Natural killer cell (primary cell): Measurements from ENCODE around the gene KIR3DL2. TPM values are rescaled to one million over a fixed set of nuclear protein-coding genes. Genes with fewer than 3 reads are reported as not detected.
"Not testable (repeated sequence)": the region's sequence is repeated elsewhere in the genome, so short reads cannot be mapped to it uniquely, and the experiment has no call there.

Source experiments
- ATAC-seq, 3 donors: fragments of 150-1000 bp in 2 of 3; fragments of 200-7000 bp in 1 of 3; cut with Tn5 transposase; 1 replicate in 1 of 3; 2 replicates in 2 of 3; pipeline ENCODE4 v1.10.0; 2021; ENCODE audit warnings: mild to moderate bottlenecking in 2 of 3, moderate library complexity in 2 of 3
- DNase-seq, 2 donors: peaks; one replicate each; pipeline versions ENCODE4 v3.0.0 to v3.0.0-alpha.2; 2013 to 2021; ENCODE audit warnings: mixed read lengths in 1 of 2
- H3K27ac ChIP-seq: one replicate; pipeline ENCODE4 v1.5.1; 2013; ENCODE audit warnings: mild to moderate bottlenecking, low read length
- H3K27me3 ChIP-seq: one replicate; pipeline ENCODE4 v1.6.1; 2013; ENCODE audit warnings: low read length; ENCODE audit not compliant: control insufficient read depth, insufficient read depth
- H3K36me3 ChIP-seq: one replicate; pipeline ENCODE4 v1.6.1; 2013; ENCODE audit warnings: low read length; ENCODE audit not compliant: control insufficient read depth, insufficient read depth
- H3K4me1 ChIP-seq: one replicate; pipeline ENCODE4 v1.6.1; 2013; ENCODE audit warnings: low read length; ENCODE audit not compliant: control insufficient read depth, insufficient read depth
- H3K4me3 ChIP-seq: one replicate; pipeline ENCODE4 v1.5.1; 2013; ENCODE audit warnings: low read length
- H3K9me3 ChIP-seq: one replicate; pipeline ENCODE4 v1.6.1; 2013; ENCODE audit warnings: low read length; ENCODE audit not compliant: control insufficient read depth, insufficient read depth
- H3K27ac Mint-ChIP-seq, 2 donors: one replicate each; pipeline ENCODE4 v1.8.0; 2022; ENCODE audit warnings: mild to moderate bottlenecking in 2 of 2, mixed read lengths in 2 of 2, moderate library complexity in 1 of 2
- H3K27me3 Mint-ChIP-seq, 2 donors: one replicate each; pipeline ENCODE4 v1.8.0; 2022; ENCODE audit warnings: low read depth in 2 of 2, mixed read lengths in 2 of 2
- H3K36me3 Mint-ChIP-seq: one replicate; pipeline ENCODE4 v1.8.0; 2022; ENCODE audit warnings: mixed read lengths
- H3K4me1 Mint-ChIP-seq, 2 donors: one replicate each; pipeline ENCODE4 v1.8.0; 2022; ENCODE audit warnings: mixed read lengths in 2 of 2
- H3K4me3 Mint-ChIP-seq: one replicate; pipeline ENCODE4 v1.8.0; 2022; ENCODE audit warnings: mild to moderate bottlenecking, moderate library complexity, mixed read lengths
- H3K9me3 Mint-ChIP-seq, 2 donors: one replicate each; pipeline ENCODE4 v1.8.0; 2022; ENCODE audit warnings: mixed read lengths in 2 of 2
- CTCF ChIP-seq: fragments of 200-600 bp; IDR thresholded peaks from one replicate; pipeline ENCODE4 v1.8.0; 2022; ENCODE audit warnings: antibody characterized with exemption
- WGBS: methylation state at CpG from one replicate; pipeline ENCODE4 v1.1.7; 2013; ENCODE audit warnings: missing lambda C conversion rate; ENCODE audit not compliant: insufficient coverage; 5-methylcytosine and 5-hydroxymethylcytosine counted together
- intact Hi-C: fragments of 100-400 bp; cut with micrococcal nuclease; formaldehyde crosslinking; loops from one replicate; pipeline ENCODE4 v1.14.2; 2022
- total RNA-seq, 4 donors: library from RNA; stranded (reverse); fragments of 120-200 nt in 1 of 4; gene quantifications; one replicate each; pipeline versions ENCODE4 v1.2.3 to v1.2.4, GENCODE V29; 2013 to 2022

Gene KIR3DL2
- total RNA-seq, 3 donors from 2014 or later (not counting 1 experiment from before 2014, with no cell fraction given) = 24.0 to 89.0 (median 65.1) TPM

GRCh38 chr19:54817670-54818536 lies 32.3 kb upstream of the KIR3DL2 start:
- peaks cover 0 to 11% of the 10 kb centered on the region in 2 donors for H3K27me3 Mint-ChIP-seq
- Histone ChIP-seq H3K4me1 (peaks cover 41% of the 10 kb centered on the region), H3K27me3 (peaks cover 3% of the 10 kb centered on the region), H3K36me3 (peaks cover 6% of the 10 kb centered on the region), H3K9me3 (no peaks in the 10 kb centered on the region), H3K27ac (peak overlapping the region; percentile 76), H3K4me3 (no peak overlapping the region)
- peak; percentile 58 to 74 (median 73) for ATAC-seq
- H3K4me1 Mint-ChIP-seq = peaks cover 37 to 40% of the 10 kb centered on the region in 2 donors
- DNase-seq = peak in 1 of 2 donors; percentile 13
- H3K4me3 Mint-ChIP-seq = peak overlapping the region; percentile 89
- peak overlapping the region; percentile 91 to 92 for H3K27ac Mint-ChIP-seq
- H3K36me3 Mint-ChIP-seq = no peaks in the 10 kb centered on the region
- no peak for TF ChIP-seq CTCF
- no peaks in the 10 kb centered on the region for H3K9me3 Mint-ChIP-seq
- WGBS = 62% methylated on average over 14 of the region's 15 CpGs
- intact Hi-C loops = no loop called here

- 53% methylated on average over 2 of the region's 4 CpGs for WGBS
- H3K27ac ChIP-seq, intact Hi-C loops: not testable (repeated sequence)
These were observed 25.8 kb upstream of the KIR3DL2 start for GRCh38 chr19:54824416-54824815.

GRCh38 chr19:54825326-54825725 lies 24.9 kb upstream of the KIR3DL2 start:
- DNase-seq, intact Hi-C loops, H3K9me3 Mint-ChIP-seq, H3K36me3 ChIP-seq, H3K27ac ChIP-seq, H3K9me3 ChIP-seq, H3K27ac Mint-ChIP-seq, ATAC-seq, H3K4me1 ChIP-seq, H3K27me3 ChIP-seq, H3K4me3 Mint-ChIP-seq, H3K4me3 ChIP-seq, H3K36me3 Mint-ChIP-seq: not testable (repeated sequence)
- Mint-ChIP-seq H3K4me1 (peaks cover 0 to 15% of the 10 kb centered on the region in 2 donors), H3K27me3 (peaks cover 0 to 18% of the 10 kb centered on the region in 2 donors)
- WGBS = 44% methylated on average over 5 of the region's 7 CpGs

More at GRCh38 chr19:54824416-54824815, 25.8 kb upstream of the KIR3DL2 start:
- ATAC-seq = peak in 2 of 3 donors; percentile 32 to 50
- not testable (repeated sequence) for H3K36me3 Mint-ChIP-seq, H3K9me3 Mint-ChIP-seq, DNase-seq, H3K27me3 ChIP-seq, H3K36me3 ChIP-seq, H3K9me3 ChIP-seq, H3K4me3 ChIP-seq, H3K4me3 Mint-ChIP-seq, H3K27ac Mint-ChIP-seq, H3K4me1 ChIP-seq
- Mint-ChIP-seq H3K27me3 (peaks cover 0 to 16% of the 10 kb centered on the region in 2 donors), H3K4me1 (peaks cover under 1 to 18% of the 10 kb centered on the region in 2 donors)

GRCh38 chr19:54828064-54828463 lies 22.2 kb upstream of the KIR3DL2 start:
- 93% methylated on average over 5 of the region's 8 CpGs for WGBS
- intact Hi-C loops, H3K4me3 ChIP-seq: not testable (repeated sequence)

GRCh38 chr19:54832496-54832895 lies 17.7 kb upstream of the KIR3DL2 start, which contains the start of gene KIR2DS4:
Gene KIR2DS4, plus strand, starts transcription at chr19:54832676.
- peak in 1 of 2 donors; percentile 63 for DNase-seq

More at GRCh38 chr19:54828064-54828463, 22.2 kb upstream of the KIR3DL2 start:
- H3K27ac ChIP-seq, H3K27ac Mint-ChIP-seq, DNase-seq, H3K4me3 Mint-ChIP-seq, H3K9me3 Mint-ChIP-seq, H3K27me3 ChIP-seq, H3K36me3 Mint-ChIP-seq, H3K9me3 ChIP-seq, ATAC-seq, H3K36me3 ChIP-seq: not testable (repeated sequence)
- H3K4me1 Mint-ChIP-seq = peaks cover 17 to 34% of the 10 kb centered on the region in 2 donors
- H3K27me3 Mint-ChIP-seq = peaks cover 0 to 15% of the 10 kb centered on the region in 2 donors
- H3K4me1 ChIP-seq = peaks cover 13% of the 10 kb centered on the region

GRCh38 chr19:54835126-54835525 lies 15.1 kb upstream of the KIR3DL2 start:
- Mint-ChIP-seq H3K4me1 (peaks cover 51 to 74% of the 10 kb centered on the region in 2 donors), H3K4me3 (peak overlapping the region; percentile 70), H3K27ac (peak overlapping the region; percentile 81 to 96)
- ATAC-seq (peak; percentile 81 to 90 (median 87)), DNase-seq (peak in 1 of 2 donors; percentile 63)
- not testable (repeated sequence) for H3K9me3 Mint-ChIP-seq, H3K4me3 ChIP-seq, H3K36me3 Mint-ChIP-seq, H3K27me3 Mint-ChIP-seq, H3K27me3 ChIP-seq, H3K36me3 ChIP-seq, H3K9me3 ChIP-seq
- H3K27ac ChIP-seq = peak overlapping the region; percentile 63
- H3K4me1 ChIP-seq = peaks cover 42% of the 10 kb centered on the region
- intact Hi-C loops = loop anchor here (1.0 to 10.0 kb wide), 4 partner anchors 32 to 360 kb away; partner anchors contain the start of genes CDC42EP5 and KIR2DL4
- 30% methylated on average over 4 of the region's 5 CpGs for WGBS

More at GRCh38 chr19:54832496-54832895, 17.7 kb upstream of the KIR3DL2 start, which contains the start of gene KIR2DS4:
- peak within 1 kb of the TSS; percentile 17 for H3K4me3 ChIP-seq
- Mint-ChIP-seq H3K27ac (peak within 1 kb of the TSS; percentile 81 to 96), H3K4me3 (peak within 1 kb of the TSS; percentile 87), H3K27me3 (peaks cover 0 to 11% of the 10 kb centered on the region in 2 donors), H3K4me1 (peaks cover 50 to 61% of the 10 kb centered on the region in 2 donors)
- intact Hi-C loops = loop anchor here (1.0 to 10.0 kb wide), 3 partner anchors 61 to 358 kb away; partner anchors contain the start of gene CDC42EP5
- H3K9me3 ChIP-seq, H3K27me3 ChIP-seq, H3K36me3 Mint-ChIP-seq, H3K9me3 Mint-ChIP-seq, H3K36me3 ChIP-seq: not testable (repeated sequence)
- H3K27ac ChIP-seq = peak within 1 kb of the TSS; percentile 80
- WGBS = 61% methylated on average over 9 of the region's 14 CpGs
- peak in 1 of 3 donors; percentile 10 for ATAC-seq
- peaks cover 42% of the 10 kb centered on the region for H3K4me1 ChIP-seq
